ENCODE data around the gene PSME1.
A peak's percentile ranks its signal among the peaks of the same experiment; 100 is the strongest.

The PSME1 gene

GRCh38 chr14:24136684-24137528, 912 bp downstream of the PSME1 start:
- TF ChIP-seq REST (IDR thresholded peaks at IDR 0.05; ENCODE audit: low read depth), result no peak
- no peak for TF ChIP-seq RAD21 (IDR thresholded peaks at IDR 0.05; ENCODE audit: low read depth)
- TF ChIP-seq FOXM1 (IDR thresholded peaks at IDR 0.05; ENCODE audit: borderline replicate concordance, low read depth), result no peak
- TF ChIP-seq CEBPB (IDR thresholded peaks at IDR 0.05), result no peak
- no peak for TF ChIP-seq TEAD4 (IDR thresholded peaks at IDR 0.05)
- TF ChIP-seq EGR1 (IDR thresholded peaks at IDR 0.05), result no peak
- no peak for TF ChIP-seq NFIC (IDR thresholded peaks at IDR 0.05)
- TF ChIP-seq ZBTB7A (IDR thresholded peaks at IDR 0.05; ENCODE audit: low read depth), result no peak
- no peak for TF ChIP-seq TAF1 (IDR thresholded peaks at IDR 0.05; ENCODE audit: low read depth)
- TF ChIP-seq YY1 (IDR thresholded peaks at IDR 0.05; ENCODE audit: low read depth), result no peak
- no peak for TF ChIP-seq EP300 (IDR thresholded peaks at IDR 0.05; ENCODE audit: borderline replicate concordance)
- TF ChIP-seq TCF12 (IDR thresholded peaks at IDR 0.05; ENCODE audit: low read depth), result no peak
- no peak for TF ChIP-seq MAX (IDR thresholded peaks at IDR 0.05)
- no peak for TF ChIP-seq CREB1 (IDR thresholded peaks at IDR 0.05; ENCODE audit: low read depth)
- TF ChIP-seq USF1 (IDR thresholded peaks at IDR 0.05), result no peak

- TF ChIP-seq TAF1 (IDR thresholded peaks at IDR 0.05; ENCODE audit: low read depth) (no peak), ZBTB7A (IDR thresholded peaks at IDR 0.05; ENCODE audit: low read depth) (no peak)
Measured at GRCh38 chr14:24137529-24138395, 1.8 kb downstream of the PSME1 start.

- no peak for TF ChIP-seq TEAD4 (IDR thresholded peaks at IDR 0.05)
- TF ChIP-seq CREB1 (IDR thresholded peaks at IDR 0.05; ENCODE audit: low read depth), result no peak
- no peak for TF ChIP-seq EGR1 (IDR thresholded peaks at IDR 0.05)
- TF ChIP-seq CEBPB (IDR thresholded peaks at IDR 0.05), result no peak
- no peak for TF ChIP-seq YY1 (IDR thresholded peaks at IDR 0.05; ENCODE audit: low read depth)
Measured at GRCh38 chr14:24138396-24139271, 2.6 kb downstream of the PSME1 start.

- no peak for TF ChIP-seq CREB1 (IDR thresholded peaks at IDR 0.05; ENCODE audit: low read depth)
Measured at GRCh38 chr14:24139272-24139934, 3.4 kb downstream of the PSME1 start.

GRCh38 chr14:24141097-24141880, 5.3 kb downstream of the PSME1 start, which contains the start of gene EMC9:
EMC9 (minus strand) TSS chr14:24141591; CDS start chr14:24141304, 287 bp downstream.
- TF ChIP-seq EP300 (IDR thresholded peaks at IDR 0.05; ENCODE audit: borderline replicate concordance) (no peak; the same call in 1 of the 2 replicates), TAF1 (IDR thresholded peaks at IDR 0.05; ENCODE audit: low read depth) (peak; percentile 95), CEBPB (IDR thresholded peaks at IDR 0.05) (no peak), YY1 (IDR thresholded peaks at IDR 0.05; ENCODE audit: low read depth) (peak; percentile 9; the same call in 1 of the 2 replicates), USF1 (IDR thresholded peaks at IDR 0.05) (peak; percentile 80), ZBTB7A (IDR thresholded peaks at IDR 0.05; ENCODE audit: low read depth) (peak; percentile 66), CREB1 (IDR thresholded peaks at IDR 0.05; ENCODE audit: low read depth) (no peak), REST (IDR thresholded peaks at IDR 0.05; ENCODE audit: low read depth) (no peak), MAX (IDR thresholded peaks at IDR 0.05) (peak; percentile 59; the same call in 1 of the 2 replicates), FOXM1 (IDR thresholded peaks at IDR 0.05; ENCODE audit: borderline replicate concordance, low read depth) (peak; percentile 74; the same call in 1 of the 2 replicates), RAD21 (IDR thresholded peaks at IDR 0.05; ENCODE audit: low read depth) (no peak), TEAD4 (IDR thresholded peaks at IDR 0.05) (no peak), TCF12 (IDR thresholded peaks at IDR 0.05; ENCODE audit: low read depth) (peak; percentile 48), EGR1 (IDR thresholded peaks at IDR 0.05) (peak; percentile 46; the same call in 1 of the 2 replicates), NFIC (IDR thresholded peaks at IDR 0.05) (peak; percentile 30; the same call in 1 of the 2 replicates)

All from Ishikawa (cell line).